GM21737 (cell line): ENCODE data around the gene ISY1.
A peak's percentile ranks its signal among the peaks of the same experiment; 100 is the strongest.
"Not testable (repeated sequence)": the region's sequence is repeated elsewhere in the genome, so short reads cannot be mapped to it uniquely, and the experiment has no call there.

Experiments used
- ATAC-seq: cut with Tn5 transposase; IDR thresholded peaks from one replicate; pipeline ENCODE4 v1.9.1; 2021; ENCODE audit warnings: mild to moderate bottlenecking, moderate library complexity; ENCODE audit not compliant: unreplicated experiment

ISY1 gene

DNA sequence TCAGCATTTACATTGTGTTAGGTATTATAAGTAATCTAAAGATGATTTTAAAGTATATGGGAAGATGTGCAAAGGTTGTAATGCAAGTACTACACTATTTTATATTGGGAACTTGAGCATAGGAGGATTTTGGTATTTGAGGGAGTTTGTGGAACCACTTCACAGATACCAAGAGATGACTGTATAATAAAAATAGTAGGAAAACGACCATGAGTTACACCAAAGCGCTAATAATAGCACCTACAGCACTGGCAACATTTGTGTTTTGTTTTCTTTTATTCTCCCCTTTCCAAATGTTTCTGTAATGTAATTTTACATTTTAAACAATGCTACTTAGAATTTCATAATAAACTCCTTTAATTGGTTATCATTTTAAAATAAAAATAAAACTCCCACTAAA is 12.3 kb upstream of the ISY1 start:
- no peak for ATAC-seq

DNA sequence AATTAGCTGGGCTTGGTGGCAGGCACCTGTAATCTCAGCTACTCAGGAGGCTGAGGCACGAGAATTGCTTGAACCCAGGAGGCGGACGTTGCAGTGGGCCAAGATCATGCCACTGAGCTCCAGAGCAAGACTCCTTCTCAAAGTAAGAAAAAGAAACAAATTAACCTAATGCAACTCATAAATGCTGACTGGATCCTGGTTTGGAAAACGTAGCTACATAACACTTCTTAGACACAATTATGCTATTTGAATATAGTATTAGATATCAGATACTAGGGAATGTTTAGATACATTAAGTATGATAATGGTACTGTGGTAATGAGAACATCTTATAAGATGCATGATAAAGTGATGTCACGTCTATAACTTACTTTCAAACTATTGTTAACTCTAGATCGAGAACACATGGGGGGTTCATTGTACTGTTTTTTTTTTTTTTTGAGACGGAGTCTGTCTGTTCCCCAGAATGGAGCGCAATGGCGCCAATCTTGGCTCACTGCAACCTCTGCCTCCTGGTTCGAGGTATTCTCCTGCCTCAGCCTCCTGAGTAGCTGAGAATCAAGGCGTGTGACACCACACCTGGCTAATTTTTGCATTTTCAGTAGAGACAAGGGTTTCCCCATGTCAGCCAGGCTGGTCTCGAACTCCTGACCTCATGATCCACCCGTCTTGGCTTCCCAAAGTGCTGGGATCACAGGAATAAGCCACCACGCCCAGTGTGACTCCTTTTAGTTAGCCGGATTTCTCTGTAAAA is 5.9 kb upstream of the ISY1 start:
- ATAC-seq, result no peak

DNA sequence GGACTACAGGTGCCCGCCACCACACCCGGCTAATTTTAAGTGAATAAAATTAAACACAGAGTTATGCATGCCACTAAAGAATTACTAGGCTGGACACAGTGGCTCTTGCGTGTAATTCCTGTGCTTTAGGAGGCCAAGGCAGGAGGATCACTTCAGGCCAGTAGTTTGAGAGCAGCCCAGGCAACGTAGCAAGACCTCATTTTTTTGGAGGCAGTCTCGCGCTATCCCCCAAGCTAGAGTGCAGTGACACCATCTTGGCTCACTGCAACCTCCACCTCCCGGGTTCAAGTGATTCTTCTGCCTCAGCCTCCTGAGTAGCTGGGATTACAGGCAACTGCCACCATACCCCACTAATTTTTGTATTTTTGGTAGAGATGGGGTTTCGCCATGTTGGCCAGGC is 4.7 kb upstream of the ISY1 start:
- ATAC-seq, result not testable (repeated sequence)

DNA sequence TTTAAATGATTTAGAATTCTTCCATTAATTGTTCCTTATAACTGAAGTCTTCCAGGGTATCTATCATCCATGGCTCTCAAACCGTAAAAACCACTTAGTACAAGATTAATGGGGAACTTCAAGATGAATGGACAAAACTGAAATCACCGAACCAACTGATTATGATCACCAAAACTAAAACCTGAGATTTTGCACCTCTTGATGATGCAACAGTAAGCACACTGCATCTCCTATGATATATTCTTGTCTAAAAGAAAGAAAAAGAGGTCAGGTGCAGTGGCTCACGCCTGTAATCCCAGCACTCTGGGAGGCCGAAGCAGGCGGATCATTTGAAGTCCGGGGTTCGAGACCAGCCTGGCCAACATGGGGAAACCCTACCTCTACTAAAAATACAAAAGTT is 3.6 kb upstream of the ISY1 start:
- no peak for ATAC-seq

DNA sequence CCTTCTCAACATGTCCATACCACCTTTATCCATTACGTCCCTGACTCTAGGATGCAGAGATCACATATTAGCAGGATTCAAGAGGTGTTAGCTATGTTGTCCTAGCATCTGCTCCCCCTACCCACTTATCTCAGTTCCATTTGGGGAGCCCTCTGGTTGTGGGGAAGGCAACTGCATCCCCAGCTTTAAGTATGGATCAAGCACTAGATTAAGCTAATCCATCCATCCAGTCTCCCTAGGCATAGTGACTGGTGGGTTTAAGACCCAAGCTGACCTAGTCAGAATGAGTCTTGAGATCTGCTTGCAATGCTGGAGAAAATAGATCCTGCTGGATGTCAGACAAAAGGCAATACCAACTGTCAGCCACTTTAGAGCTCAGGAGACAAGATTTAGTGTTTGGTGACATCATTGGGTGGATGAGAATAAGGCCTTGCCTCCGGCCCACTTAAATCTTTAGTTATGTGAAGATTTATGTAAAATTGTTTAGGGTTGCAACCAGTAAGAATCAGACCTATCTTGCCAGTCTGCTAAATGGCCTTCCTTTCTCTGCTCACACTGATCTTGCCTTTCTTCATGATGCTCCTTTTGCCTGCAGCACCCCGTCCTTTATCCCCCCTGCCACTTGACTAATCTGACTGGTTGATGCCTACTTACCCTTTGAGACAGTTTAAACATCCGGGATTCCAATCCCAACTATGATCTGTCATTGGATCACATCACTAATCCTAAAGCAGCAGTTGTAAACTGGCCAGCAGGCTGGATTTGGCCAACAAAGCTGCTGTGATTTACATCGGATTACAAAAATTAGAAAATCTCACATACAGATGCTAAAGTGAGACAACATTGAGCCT is 2.1 kb upstream of the ISY1 start:
- ATAC-seq, result no peak

DNA sequence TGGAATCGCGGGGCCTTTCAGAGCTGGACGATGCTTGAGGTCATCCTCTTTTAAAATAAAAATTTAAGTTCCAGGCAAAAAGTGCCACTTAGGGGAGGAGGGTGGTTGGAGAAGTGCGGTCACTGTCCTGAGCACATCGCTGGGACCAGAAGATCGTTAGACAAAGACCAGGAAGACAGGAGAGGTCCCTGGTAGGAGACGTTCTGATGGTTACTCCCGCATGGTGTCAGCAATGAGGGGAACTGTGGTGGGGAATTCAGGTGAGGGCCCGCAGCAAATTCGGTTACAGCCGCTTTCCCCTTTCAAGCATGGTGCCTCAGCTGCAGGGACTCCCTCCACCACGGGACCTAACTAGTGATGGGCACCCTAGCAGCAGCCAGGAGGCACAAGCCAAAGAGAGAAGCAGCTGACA is 1.0 kb upstream of the ISY1 start:
- peak; percentile 12 for ATAC-seq

DNA sequence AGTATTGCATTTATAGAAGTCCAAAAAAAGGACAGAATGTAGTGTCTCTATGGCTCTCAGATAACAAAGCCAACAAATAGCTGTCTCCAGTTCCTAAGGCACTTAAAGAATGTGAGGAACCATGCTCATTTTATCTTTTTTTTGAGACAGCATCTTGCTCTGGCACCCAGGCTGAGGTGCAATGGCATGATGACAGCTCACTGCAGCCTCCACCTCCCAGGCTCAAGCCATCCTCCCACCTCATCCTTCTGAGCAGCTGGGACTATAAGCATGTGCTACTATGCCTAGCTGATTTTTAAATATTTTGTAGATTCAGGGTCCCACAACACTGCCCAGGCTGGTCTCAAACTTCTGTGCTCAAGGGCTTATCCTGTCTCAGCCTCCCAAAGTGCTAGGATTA is 16.1 kb downstream of the ISY1 start:
- no peak for ATAC-seq

DNA sequence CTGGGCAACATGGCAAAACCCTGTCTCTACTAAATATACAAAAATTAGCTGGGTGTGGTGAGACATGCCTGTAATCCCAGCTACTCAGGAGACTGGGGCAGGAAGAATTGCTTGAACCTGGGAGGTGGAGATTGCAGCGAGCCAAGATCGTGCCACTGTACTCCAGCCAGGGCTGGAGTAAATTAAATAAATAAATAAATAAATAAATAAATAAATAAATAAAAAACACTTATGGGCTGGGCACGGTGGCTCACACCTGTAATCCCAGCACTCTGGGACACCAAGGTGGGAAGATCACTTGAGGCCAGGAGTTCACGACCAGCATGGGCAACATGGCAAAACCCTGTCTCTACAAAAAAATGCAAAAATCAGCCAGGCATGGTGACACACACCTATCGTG is 19.9 kb downstream of the ISY1 start:
- not testable (repeated sequence) for ATAC-seq

DNA sequence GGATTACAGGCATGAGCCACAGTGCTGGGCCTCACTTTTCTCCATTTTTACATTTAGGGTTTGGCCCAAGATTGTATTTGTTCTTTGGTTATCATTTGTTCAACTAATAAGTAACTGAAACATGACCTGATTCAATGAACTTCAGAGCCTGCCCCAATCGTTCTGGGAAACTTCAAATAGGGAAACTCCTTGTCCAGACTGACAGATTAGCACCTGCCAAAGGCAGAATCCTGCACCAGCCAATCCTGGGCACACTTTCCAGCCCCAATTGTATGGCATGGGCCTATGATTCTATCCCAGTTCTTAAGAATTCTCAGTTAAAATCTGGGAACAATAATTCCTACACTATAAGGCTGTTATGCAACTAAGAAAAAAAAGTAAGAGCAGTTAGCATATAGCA is 21.0 kb downstream of the ISY1 start:
- no peak for ATAC-seq

DNA sequence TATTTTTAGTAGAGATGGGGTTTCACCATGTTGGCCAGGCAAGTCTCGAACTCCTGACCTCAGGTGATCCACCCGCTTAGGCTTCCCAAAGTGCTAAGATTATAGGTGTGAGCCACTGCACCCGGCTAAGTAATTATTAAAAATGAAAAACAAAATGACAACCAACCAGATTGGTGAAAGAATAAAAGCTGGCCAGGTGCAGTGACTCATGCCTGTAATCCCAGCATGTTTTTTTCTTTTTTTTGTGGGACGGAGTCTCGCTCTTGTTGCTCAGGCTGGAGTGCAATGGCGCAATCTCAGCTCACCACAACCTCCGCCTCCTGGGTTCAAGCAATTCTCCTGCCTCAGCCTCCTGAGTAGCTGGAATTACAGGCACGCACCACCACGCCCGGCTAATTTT is 24.6 kb downstream of the ISY1 start:
- ATAC-seq, result not testable (repeated sequence)

DNA sequence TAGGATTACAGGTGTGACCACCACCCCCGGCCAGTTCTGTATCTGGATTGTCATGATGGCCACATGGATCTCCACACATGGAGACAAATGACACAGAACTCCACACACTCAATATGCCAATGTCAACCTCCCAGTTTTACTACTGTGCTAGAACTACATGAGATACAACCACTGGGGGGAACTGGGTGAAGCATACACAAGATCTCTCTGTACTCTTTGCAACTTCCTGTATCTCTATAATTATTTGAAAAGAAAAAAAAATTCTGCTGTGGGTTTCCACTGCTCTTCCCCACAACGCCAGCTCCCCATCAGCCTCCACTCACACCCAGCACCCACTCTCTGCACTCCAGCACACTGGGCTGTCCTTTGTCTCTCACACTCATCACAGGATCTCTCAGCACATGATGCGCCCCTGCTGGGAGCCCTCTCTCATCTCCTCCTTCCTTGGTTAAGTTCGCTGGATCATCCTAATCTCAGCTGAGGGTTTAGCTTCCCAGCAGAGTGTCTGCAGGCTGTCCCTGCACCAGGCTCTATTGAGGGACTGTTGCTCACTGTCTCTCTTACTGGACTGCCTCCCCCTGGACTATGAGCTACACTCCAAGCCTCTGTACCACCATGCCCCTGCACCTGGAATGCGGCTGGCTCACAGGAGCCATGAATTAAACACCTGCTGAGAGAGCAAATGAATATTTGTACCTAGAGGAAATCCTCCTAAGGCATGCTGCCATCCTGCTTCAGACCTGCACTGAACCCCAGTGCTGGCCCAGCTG is 28.6 kb downstream of the ISY1 start:
- ATAC-seq, result no peak

DNA sequence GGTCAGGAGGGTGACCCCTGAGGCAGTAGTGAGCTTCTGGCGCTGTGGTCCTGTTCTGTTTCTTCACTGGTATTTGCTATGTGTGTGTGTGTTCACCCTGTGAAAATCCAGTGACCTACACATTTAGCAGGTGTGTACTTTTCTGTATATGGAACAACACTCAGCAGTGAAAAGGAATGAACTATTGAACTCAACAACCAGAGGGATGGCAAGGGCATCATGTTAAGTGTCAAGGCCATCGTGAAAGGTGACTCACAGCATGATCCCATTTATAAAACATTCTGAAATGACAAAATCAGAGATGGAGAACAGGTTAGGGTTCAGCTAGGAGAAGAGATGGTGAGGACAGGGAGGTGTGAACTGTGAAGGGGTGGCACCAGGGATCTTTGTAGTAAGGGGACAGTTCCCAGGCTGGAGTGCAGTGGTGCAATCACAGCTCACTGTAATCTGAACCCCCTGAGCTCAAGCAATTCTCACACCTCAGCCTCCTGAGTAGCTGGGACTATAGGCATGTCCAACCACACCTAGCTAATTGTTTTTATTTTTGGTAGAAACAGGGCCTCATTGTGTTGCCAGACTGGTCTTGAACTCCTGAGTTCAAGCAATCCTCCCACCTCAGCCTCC is 29.3 kb downstream of the ISY1 start:
- no peak for ATAC-seq

DNA sequence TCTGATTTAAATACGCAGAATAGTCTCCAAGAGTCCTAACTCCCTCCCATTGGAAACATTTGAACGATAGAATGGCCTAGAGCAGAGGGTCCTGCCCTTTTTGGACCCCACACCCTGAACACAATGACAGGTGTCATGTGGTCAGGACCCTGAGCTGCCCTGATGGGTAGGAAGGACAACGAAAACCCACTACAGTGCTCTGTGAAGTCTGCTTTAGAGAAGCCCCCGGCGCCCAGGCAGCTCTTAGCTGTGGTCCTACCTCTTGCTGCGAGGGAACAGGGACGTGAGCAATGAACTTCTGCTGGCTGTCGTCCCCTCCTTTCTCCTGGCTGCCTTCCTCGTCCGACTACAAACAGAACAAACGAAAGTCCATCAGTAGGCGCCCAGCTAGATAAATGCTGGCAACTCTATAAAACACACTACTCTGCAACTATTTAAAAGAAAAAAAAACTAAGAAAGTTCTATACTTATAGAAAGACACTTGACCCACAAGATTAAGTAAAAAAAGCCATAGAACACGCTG is 30.5 kb downstream of the ISY1 start:
- no peak for ATAC-seq

DNA sequence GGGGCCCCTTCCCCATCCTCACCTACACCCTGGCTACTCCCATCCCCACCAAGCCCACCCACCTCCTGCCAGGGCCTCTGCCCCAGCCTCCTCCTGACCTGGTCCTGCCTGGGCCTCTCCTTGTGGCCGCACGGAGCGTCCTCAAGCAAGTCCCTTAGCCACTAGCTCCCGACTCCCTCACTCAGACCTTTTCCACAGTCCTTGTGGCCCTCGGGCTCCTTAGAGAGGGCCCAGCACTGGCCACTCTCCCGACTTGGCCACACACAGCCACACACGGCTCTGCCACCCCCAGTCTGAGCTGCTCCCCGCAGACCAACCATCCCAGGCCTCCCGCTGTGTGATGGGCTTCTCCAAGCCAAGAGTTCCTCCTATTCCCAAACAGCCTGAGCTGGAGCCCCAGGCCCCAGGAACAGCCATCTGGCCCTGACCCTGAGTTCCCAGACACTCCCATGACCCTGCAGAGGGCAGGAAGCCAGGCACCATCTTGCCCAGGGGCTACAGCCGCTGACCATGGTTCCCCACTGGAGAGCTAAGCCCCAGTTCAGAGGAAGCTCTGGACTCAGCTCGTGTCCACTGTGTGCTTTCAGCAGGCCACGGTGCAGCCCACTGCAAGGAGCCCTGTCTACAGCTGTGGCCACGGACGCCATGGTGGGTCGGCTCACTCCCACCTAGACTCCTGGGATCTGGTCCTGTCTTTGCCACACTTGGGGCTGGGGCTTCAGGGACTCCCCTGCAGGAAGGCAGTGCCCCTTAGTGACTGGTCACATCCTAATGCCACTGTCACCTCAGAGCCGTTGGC is 32.3 kb downstream of the ISY1 start:
- no peak for ATAC-seq

DNA sequence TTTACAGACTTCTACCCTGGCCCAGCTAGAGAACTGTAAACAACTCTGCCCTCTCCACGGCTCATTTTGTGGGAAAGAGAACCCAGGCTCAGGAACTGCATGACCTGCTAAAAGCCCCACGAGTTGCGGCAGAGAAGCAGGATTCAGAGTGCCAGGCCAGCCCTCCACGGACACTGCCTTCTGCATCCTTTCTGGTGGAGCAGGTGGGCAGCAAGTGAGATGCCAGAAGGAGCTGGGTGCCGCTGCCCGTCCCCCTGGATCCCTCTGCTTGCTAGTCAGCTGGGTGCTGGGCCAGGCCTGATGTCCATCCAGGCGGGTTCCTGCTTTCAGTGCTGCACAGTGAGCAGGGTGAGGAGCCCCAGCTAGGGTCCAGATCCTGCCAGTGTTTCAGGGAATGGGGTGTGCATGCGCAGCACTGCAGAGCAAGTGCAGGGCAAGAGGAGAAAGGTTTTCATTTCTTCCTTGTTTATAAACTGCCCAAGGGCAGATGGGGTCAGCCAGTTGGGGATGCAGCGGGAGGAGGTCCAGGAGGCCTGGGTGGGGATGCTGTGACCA is 34.1 kb downstream of the ISY1 start:
- no peak for ATAC-seq

DNA sequence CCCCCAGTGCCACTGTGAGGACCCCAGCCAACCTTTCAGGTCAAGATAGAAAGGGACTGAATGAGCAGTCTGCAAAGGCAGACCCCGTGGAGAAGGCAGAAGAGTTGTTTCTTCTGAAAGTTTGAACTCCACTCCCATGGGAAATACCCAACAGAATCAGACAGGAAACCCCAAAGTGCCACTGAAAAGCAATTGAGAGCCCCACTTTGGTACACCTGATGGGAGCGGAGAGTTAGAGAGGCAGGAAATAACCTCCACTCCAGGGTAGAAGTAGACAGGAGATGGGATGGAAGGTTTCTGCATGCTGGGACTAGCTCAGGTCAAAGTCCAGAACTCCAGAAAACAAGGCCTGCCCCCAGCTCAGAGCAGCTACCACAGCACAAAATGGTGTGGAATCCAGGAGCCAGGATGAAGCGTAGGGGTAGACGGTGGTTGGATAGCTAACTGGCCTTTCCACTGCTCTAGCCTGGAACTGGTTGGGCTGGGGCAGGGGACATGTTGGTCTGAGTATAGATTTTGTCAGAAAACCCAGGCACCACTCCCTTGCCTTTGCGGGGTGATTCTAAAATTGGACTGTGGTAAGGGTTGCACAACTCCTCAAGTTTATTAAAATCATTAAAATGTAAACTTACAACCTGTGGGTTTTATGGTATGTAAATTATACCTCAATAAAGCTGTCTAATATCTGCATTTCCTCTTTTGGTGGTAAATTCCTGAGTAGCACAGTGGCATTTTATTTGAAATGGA is 37.4 kb downstream of the ISY1 start:
- ATAC-seq, result no peak

DNA sequence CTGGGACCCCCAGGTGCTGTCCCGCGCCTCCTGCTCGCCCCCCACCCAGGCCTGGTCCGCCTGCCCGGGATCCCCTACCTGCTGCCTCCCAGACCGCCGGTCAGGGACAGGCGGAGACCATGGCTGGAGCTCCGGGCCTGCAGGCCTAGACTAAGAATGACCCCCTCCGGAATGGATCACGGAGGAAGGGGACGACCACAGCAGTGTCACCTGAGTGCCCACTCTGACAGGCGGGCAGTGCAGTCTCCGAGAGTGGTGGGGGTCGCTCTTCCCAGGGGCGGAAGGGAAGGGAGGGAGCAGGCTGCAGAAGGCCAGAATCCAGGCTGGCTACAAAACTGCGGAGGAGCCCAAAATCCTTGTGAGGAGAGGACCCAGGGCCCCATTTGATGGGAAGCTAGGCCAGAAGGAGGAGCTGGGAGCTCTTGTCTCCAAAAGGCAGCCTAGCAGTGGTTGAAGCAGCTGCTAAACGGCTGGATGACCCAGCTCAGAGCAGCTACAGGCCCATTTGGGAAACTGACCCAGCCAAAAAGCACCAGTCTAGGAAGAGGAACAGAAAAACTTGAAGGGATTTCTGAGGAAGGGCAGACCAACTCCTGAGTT is 38.4 kb downstream of the ISY1 start:
- ATAC-seq, result no peak

DNA sequence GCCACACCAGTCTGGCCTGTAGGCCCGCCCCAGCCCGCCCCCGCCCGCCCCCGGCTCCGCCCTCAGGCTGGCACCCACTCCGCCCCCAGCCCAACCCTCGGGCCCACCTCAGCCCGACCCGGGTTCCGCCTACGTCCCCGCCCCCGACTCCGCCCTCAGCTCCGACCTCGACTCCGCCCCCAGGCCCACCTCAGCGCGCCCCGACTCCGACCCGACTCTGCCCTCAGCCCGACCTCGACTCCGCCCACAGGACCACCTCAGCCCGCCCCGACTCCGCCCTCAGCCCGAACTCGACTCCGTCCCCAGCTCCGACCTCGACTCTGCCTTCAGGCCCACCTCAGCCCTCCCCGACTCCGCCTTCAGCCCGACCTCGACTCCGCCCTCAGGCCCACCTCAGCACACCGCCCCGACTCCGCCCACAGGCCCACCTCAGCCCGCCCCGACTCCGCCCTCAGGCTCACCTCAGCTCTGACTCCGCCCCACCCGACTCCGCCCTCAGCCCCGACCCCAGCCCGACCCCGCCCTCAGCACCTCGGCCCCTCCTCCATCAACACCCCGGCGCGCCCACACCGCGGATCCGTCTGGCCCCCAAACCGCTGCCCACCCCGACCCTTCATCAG is 39.0 kb downstream of the ISY1 start, which contains the start of gene RAB43:
Gene RAB43 (minus strand): TSS at position 13 of the 620 bp plus-strand sequence. CDS start 315 bp downstream, outside the sequence.
- peak; percentile 53 for ATAC-seq
